HFFc6 (cell line): Measurements from ENCODE around the gene HAGHL. TPM values are rescaled to one million over a fixed set of nuclear protein-coding genes. Genes with fewer than 3 reads are reported as not detected.
A peak's percentile ranks its signal among the peaks of the same experiment; 100 is the strongest.

Experiments used
- DNase-seq: peaks from one replicate; pipeline ENCODE4 v3.0.0-alpha.2; 2018
- H3K27ac Mint-ChIP-seq: 2 replicates; pipeline ENCODE4 v1.8.0; 2020; ENCODE audit warnings: mild to moderate bottlenecking, mixed read lengths
- H3K27me3 Mint-ChIP-seq: 2 replicates; pipeline ENCODE4 v1.8.0; 2021; ENCODE audit warnings: mild to moderate bottlenecking, moderate library complexity, mixed read lengths; ENCODE audit not compliant: insufficient read depth
- H3K36me3 Mint-ChIP-seq: 2 replicates; pipeline ENCODE4 v1.8.0; 2021; ENCODE audit warnings: low read depth, mixed read lengths
- H3K4me1 Mint-ChIP-seq: 2 replicates; pipeline ENCODE4 v1.8.0; 2020; ENCODE audit warnings: low read depth, mixed read lengths
- H3K4me3 Mint-ChIP-seq: 2 replicates; pipeline ENCODE4 v1.8.0; 2020; ENCODE audit warnings: mild to moderate bottlenecking, moderate library complexity, mixed read lengths
- H3K9me3 Mint-ChIP-seq: 2 replicates; pipeline ENCODE4 v1.8.0; 2020; ENCODE audit warnings: mild to moderate bottlenecking, mixed read lengths
- CTCF ChIP-seq: fragments of 200-600 bp; sonication (generic); IDR thresholded peaks from 2 replicates; pipeline ENCODE4 v1.5.0; 2021; ENCODE audit warnings: antibody characterized with exemption, mild to moderate bottlenecking
- total RNA-seq, 6 experiments: library from RNA; stranded (reverse); fragmentation: NEBNext Ultra II Directional; extraction: Animal tissue kit (Norgen Biotek cat#: 25700); gene quantifications; 2 replicates in 1 of 6; 3 replicates in 5 of 6; pipeline ENCODE4 v1.2.3, GENCODE V29; 2021

Gene HAGHL
- total RNA-seq, 6 experiments from 2014 or later: 11.4 to 16.6 (median 14.1) TPM

GRCh38 chr16:732332-732731 lies 5.4 kb downstream of the HAGHL start:
- no peak for TF ChIP-seq CTCF
- no peak for DNase-seq
- H3K27ac Mint-ChIP-seq: no peak overlapping the region
- H3K36me3 Mint-ChIP-seq: peaks cover 6% of the 10 kb centered on the region; the same call in 1 of the 2 replicates
- H3K9me3 Mint-ChIP-seq: no peaks in the 10 kb centered on the region
- H3K4me1 Mint-ChIP-seq: peaks cover 4% of the 10 kb centered on the region; the same call in 1 of the 2 replicates
- H3K4me3 Mint-ChIP-seq: no peak overlapping the region
- H3K27me3 Mint-ChIP-seq: peaks cover 2% of the 10 kb centered on the region; the same call in 1 of the 2 replicates

- Mint-ChIP-seq H3K27me3 (peaks cover 2% of the 10 kb centered on the region; the same call in 1 of the 2 replicates), H3K27ac (peak overlapping the region; percentile 26; the same call in 1 of the 2 replicates), H3K36me3 (peaks cover 9% of the 10 kb centered on the region; the same call in 1 of the 2 replicates), H3K4me3 (no peak overlapping the region), H3K4me1 (peaks cover 4% of the 10 kb centered on the region; the same call in 1 of the 2 replicates), H3K9me3 (no peaks in the 10 kb centered on the region)
- TF ChIP-seq CTCF: no peak; the same call in 1 of the 2 replicates
- no peak for DNase-seq
Observed at GRCh38 chr16:732936-733335, 6.0 kb downstream of the HAGHL start.

GRCh38 chr16:733382-734207 lies 6.7 kb downstream of the HAGHL start:
- H3K9me3 Mint-ChIP-seq: no peaks in the 10 kb centered on the region
- H3K27ac Mint-ChIP-seq: no peak overlapping the region
- TF ChIP-seq CTCF: peak; percentile 74
- peaks cover 4% of the 10 kb centered on the region; the same call in 1 of the 2 replicates for H3K4me1 Mint-ChIP-seq
- DNase-seq: no peak
- H3K36me3 Mint-ChIP-seq: peaks cover 9% of the 10 kb centered on the region; the same call in 1 of the 2 replicates
- H3K27me3 Mint-ChIP-seq: peaks cover 2% of the 10 kb centered on the region; the same call in 1 of the 2 replicates
- H3K4me3 Mint-ChIP-seq: no peak overlapping the region

- Mint-ChIP-seq H3K36me3 (peaks cover 9% of the 10 kb centered on the region; the same call in 1 of the 2 replicates), H3K4me3 (no peak overlapping the region), H3K27ac (no peak overlapping the region), H3K4me1 (peaks cover 6% of the 10 kb centered on the region; the same call in 1 of the 2 replicates), H3K9me3 (no peaks in the 10 kb centered on the region), H3K27me3 (peaks cover 2% of the 10 kb centered on the region; the same call in 1 of the 2 replicates)
- DNase-seq: no peak
- no peak for TF ChIP-seq CTCF
Observed at GRCh38 chr16:734208-734980, 7.5 kb downstream of the HAGHL start.

- Mint-ChIP-seq H3K27me3 (peaks cover 2% of the 10 kb centered on the region; the same call in 1 of the 2 replicates), H3K9me3 (no peaks in the 10 kb centered on the region), H3K4me1 (peaks cover 12% of the 10 kb centered on the region; the same call in 1 of the 2 replicates), H3K4me3 (no peak overlapping the region), H3K27ac (no peak overlapping the region), H3K36me3 (peaks cover 9% of the 10 kb centered on the region; the same call in 1 of the 2 replicates)
- no peak for TF ChIP-seq CTCF
- DNase-seq: no peak
Observed at GRCh38 chr16:734981-735881, 8.3 kb downstream of the HAGHL start.
